A673 (cell line): ENCODE measurements around the gene DNAJC30. TPM values are rescaled to one million over a fixed set of nuclear protein-coding genes. Genes with fewer than 3 reads are reported as not detected.

Experiments
- BruUV-seq: library from RNA; stranded (reverse); fragments of 400-500 nt; replicated peaks from 2 replicates; lab custom pipeline; 2021; lab: Mats Ljungman, UMichigan
- CTCF ChIA-PET: fragments of 300-600 bp; sonication (Branson Sonifier 250); formaldehyde crosslinking; loops from one replicate; lab custom pipeline; 2022; ENCODE audit warnings: antibody characterized with exemption; lab: Charles Lee
- POLR2A ChIA-PET: fragments of 300-600 bp; sonication (Branson Sonifier 250); formaldehyde crosslinking; loops from one replicate; lab custom pipeline; 2022; ENCODE audit warnings: antibody characterized with exemption; ENCODE audit not compliant: low non-redundant PET; lab: Charles Lee
- DNase-seq: peaks from one replicate; pipeline ENCODE4 v3.0.0-alpha.2; 2015; ENCODE audit warnings: low spot score
- H3K27ac ChIP-seq: fragments of 200-600 bp; sonication (generic); 2 replicates; pipeline ENCODE4 v1.5.1; 2016; ENCODE audit warnings: mixed run types, low read depth, mild to moderate bottlenecking, mixed read lengths, antibody characterized with exemption, low read length; ENCODE audit not compliant: poor library complexity, severe bottlenecking
- H3K27me3 ChIP-seq: fragments of 200-600 bp; sonication (generic); replicated peaks from 2 replicates; pipeline ENCODE4 v1.6.1; 2017; ENCODE audit warnings: mixed run types, low read depth, mild to moderate bottlenecking, mixed read lengths, antibody characterized with exemption, low read length; ENCODE audit not compliant: insufficient read depth, poor library complexity
- H3K36me3 ChIP-seq: fragments of 200-600 bp; sonication (generic); 2 replicates; pipeline ENCODE4 v1.6.1; 2016; ENCODE audit warnings: mixed run types, mild to moderate bottlenecking, mixed read lengths, antibody characterized with exemption, low read length; ENCODE audit not compliant: insufficient read depth, poor library complexity, severe bottlenecking
- H3K4me1 ChIP-seq: fragments of 200-600 bp; sonication (generic); 2 replicates; pipeline ENCODE4 v1.6.1; 2017; ENCODE audit warnings: mixed run types, mild to moderate bottlenecking, mixed read lengths, antibody characterized with exemption, low read length; ENCODE audit not compliant: insufficient read depth, poor library complexity, severe bottlenecking
- H3K4me3 ChIP-seq: fragments of 200-600 bp; sonication (generic); 2 replicates; pipeline ENCODE4 v1.5.1; 2016; ENCODE audit warnings: low read depth, mixed run types, mild to moderate bottlenecking, mixed read lengths, low read length; ENCODE audit not compliant: poor library complexity, severe bottlenecking
- H3K9me3 ChIP-seq: fragments of 200-600 bp; sonication (generic); 2 replicates; pipeline ENCODE4 v1.6.1; 2016; ENCODE audit warnings: mixed run types, low read depth, mild to moderate bottlenecking, mixed read lengths, antibody characterized with exemption, low read length; ENCODE audit not compliant: poor library complexity, severe bottlenecking
- EZH2 ChIP-seq: fragments of 200-600 bp; sonication (generic); IDR thresholded peaks from 2 replicates; pipeline ENCODE4 v1.6.1; 2017; ENCODE audit warnings: borderline replicate concordance, low read depth, mild to moderate bottlenecking, mixed read lengths, antibody characterized with exemption, low read length; ENCODE audit not compliant: poor library complexity, severe bottlenecking
- intact Hi-C: fragments of 100-400 bp; cut with micrococcal nuclease; formaldehyde crosslinking; loops from one replicate; pipeline ENCODE4 v1.10.0; 2022; ENCODE audit not compliant: unreplicated experiment
- total RNA-seq: library from RNA; stranded (reverse); gene quantifications from 2 replicates; pipeline ENCODE4 v1.2.3, GENCODE V29; 2021
- TF ChIP-seq, protein P1 (sequence below): fragments of 300-800, 200-600 bp; sonication (generic); conservative IDR thresholded peaks from 2 replicates; pipeline ENCODE4 v1.5.1; 2017; ENCODE audit warnings: low read depth, mild to moderate bottlenecking, antibody characterized with exemption, low read length, moderate library complexity, mixed read lengths

The DNAJC30 gene
- total RNA-seq, 1 experiment from 2014 or later, result 11.8 TPM

DNA sequence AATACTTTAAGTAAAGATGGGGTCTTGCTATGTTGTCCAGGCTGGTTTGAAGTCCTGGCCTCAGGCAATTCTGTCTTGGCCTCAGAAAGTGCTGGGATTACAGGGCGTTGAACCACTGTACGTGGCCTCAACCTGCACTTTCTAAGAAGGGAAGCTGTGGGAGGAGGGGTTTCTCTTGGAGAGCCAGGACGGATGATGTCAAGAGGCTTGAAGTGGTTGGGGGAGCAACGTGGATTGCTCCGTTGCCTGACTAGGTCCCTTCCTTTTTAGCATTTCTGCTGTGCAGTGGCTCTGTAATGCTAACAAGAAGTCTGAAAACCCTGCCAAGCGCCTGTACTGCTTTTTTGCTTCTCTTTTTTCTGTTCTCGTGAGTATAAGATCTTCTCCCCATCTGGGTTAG is 7.4 kb upstream of the DNAJC30 start:
- Histone ChIP-seq H3K27me3 (no peaks in the 10 kb centered on the region), H3K27ac (no peak overlapping the region), H3K36me3 (peaks cover 60% of the 10 kb centered on the region), H3K9me3 (no peaks in the 10 kb centered on the region), H3K4me1 (no peaks in the 10 kb centered on the region), H3K4me3 (no peak overlapping the region)
- ChIA-PET POLR2A (no interaction called here), CTCF (no interaction called here)
- no peak for DNase-seq
- intact Hi-C loops, result no loop called here
- TF ChIP-seq, protein P1, sequence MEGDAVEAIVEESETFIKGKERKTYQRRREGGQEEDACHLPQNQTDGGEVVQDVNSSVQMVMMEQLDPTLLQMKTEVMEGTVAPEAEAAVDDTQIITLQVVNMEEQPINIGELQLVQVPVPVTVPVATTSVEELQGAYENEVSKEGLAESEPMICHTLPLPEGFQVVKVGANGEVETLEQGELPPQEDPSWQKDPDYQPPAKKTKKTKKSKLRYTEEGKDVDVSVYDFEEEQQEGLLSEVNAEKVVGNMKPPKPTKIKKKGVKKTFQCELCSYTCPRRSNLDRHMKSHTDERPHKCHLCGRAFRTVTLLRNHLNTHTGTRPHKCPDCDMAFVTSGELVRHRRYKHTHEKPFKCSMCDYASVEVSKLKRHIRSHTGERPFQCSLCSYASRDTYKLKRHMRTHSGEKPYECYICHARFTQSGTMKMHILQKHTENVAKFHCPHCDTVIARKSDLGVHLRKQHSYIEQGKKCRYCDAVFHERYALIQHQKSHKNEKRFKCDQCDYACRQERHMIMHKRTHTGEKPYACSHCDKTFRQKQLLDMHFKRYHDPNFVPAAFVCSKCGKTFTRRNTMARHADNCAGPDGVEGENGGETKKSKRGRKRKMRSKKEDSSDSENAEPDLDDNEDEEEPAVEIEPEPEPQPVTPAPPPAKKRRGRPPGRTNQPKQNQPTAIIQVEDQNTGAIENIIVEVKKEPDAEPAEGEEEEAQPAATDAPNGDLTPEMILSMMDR, result no peak
- no peak for TF ChIP-seq EZH2
- no TSS peak for BruUV-seq

DNA sequence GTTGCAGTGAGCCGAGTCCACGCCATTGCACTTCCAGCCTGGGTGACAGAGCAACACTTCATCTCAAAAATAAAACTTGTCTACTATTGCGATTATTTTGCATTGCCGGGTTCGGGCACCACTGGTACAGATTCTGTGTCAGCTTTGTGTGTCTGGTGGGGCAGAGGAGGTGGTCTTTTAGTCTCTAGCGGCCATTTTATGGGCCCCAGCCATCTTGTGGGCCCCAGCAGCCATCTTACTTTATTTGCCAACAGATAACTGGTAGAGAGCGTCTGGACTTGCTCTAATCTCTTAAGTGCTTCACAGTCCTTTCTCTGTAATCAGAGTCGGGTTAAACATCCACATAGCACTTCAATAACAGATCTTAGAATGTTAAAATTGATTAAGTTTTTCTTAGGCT is 5.0 kb upstream of the DNAJC30 start:
- H3K4me1 ChIP-seq, result no peaks in the 10 kb centered on the region
- no peak overlapping the region for H3K27ac ChIP-seq
- ChIA-PET CTCF (no interaction called here), POLR2A (no interaction called here)
- no peak overlapping the region for H3K4me3 ChIP-seq
- H3K36me3 ChIP-seq, result peaks cover 43% of the 10 kb centered on the region
- no peaks in the 10 kb centered on the region for H3K9me3 ChIP-seq
- DNase-seq, result no peak
- BruUV-seq, result no TSS peak
- no peak for TF ChIP-seq EZH2
- no peaks in the 10 kb centered on the region for H3K27me3 ChIP-seq
- intact Hi-C loops, result no loop called here

DNA sequence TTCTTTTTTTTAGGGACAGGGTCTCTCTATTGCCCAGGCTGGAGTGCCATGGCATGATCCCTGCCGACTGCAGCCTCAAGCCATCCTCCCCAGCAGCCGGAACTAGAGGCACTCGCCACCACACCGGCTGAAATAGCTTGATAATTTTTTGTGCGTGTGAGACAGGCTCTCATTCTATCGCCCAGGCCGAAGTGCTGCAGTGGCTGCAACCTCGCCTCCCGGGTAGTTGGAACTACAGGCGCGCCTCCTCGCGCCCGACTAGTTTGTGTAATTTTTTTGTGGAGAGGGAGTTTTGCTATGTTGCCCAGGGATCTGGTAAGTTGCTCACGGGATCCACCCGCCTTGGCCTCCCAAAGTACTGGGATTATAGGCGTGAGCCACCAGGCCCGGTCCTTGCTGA is 2.1 kb upstream of the DNAJC30 start:
- Histone ChIP-seq H3K4me3 (no peak overlapping the region), H3K9me3 (no peaks in the 10 kb centered on the region), H3K27me3 (no peaks in the 10 kb centered on the region), H3K4me1 (peaks cover 13% of the 10 kb centered on the region), H3K27ac (no peak overlapping the region), H3K36me3 (peaks cover 22% of the 10 kb centered on the region)
- no peak for DNase-seq
- BruUV-seq, result no TSS peak
- POLR2A ChIA-PET, result no interaction called here
- intact Hi-C loops, result no loop called here
- CTCF ChIA-PET, result no interaction called here
- no peak for TF ChIP-seq EZH2
- TF ChIP-seq, protein P1, result no peak
